D721Med (cell line): ENCODE data around the gene GABRB1.

Source experiments
- DNase-seq: peaks from one replicate; pipeline ENCODE4 v3.0.0; 2011; ENCODE audit warnings: low spot score; ENCODE audit not compliant: insufficient read length
- FAIRE-seq: peaks from 2 replicates; lab custom pipeline; 2011; peaks lifted over from hg19 to GRCh38; lab: Jason Lieb, UNC
- TF ChIP-seq, protein P1 (sequence below): IDR thresholded peaks from 2 replicates; pipeline ENCODE4 v1.5.1; 2012; ENCODE audit warnings: mild to moderate bottlenecking, control low read depth; ENCODE audit not compliant: insufficient read depth; ENCODE audit errors: missing control alignments

Gene GABRB1

DNA sequence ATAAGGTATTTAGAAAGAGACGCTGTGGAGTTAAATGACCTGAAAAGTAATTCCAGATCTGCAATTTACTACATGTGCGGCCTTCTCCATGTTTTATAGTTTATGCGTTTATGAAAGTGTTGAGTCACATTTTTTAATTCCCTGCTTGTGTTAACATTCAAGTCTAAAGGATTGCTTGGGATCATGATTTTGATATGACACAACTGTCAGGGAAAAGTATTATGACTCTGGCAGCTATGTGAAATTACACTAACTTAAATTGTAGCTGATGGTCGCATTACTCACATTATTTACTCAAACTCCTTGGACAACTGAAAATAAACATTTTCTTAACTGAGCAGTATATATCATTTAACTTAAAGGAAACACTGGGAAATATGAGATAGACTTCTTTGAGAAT lies 14.3 kb upstream of the GABRB1 start:
- FAIRE-seq (no peak), DNase-seq (no peak)
- TF ChIP-seq, protein P1, sequence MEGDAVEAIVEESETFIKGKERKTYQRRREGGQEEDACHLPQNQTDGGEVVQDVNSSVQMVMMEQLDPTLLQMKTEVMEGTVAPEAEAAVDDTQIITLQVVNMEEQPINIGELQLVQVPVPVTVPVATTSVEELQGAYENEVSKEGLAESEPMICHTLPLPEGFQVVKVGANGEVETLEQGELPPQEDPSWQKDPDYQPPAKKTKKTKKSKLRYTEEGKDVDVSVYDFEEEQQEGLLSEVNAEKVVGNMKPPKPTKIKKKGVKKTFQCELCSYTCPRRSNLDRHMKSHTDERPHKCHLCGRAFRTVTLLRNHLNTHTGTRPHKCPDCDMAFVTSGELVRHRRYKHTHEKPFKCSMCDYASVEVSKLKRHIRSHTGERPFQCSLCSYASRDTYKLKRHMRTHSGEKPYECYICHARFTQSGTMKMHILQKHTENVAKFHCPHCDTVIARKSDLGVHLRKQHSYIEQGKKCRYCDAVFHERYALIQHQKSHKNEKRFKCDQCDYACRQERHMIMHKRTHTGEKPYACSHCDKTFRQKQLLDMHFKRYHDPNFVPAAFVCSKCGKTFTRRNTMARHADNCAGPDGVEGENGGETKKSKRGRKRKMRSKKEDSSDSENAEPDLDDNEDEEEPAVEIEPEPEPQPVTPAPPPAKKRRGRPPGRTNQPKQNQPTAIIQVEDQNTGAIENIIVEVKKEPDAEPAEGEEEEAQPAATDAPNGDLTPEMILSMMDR = no peak

- no peak for DNase-seq
- no peak for FAIRE-seq
- TF ChIP-seq, protein P1 = no peak
Measured at GRCh38 chr4:47017494-47017893, 13.9 kb upstream of the GABRB1 start.

- TF ChIP-seq, protein P1 = no peak
- FAIRE-seq (no peak), DNase-seq (no peak)
Measured at GRCh38 chr4:47031751-47032404, 511 bp downstream of the GABRB1 start.

GRCh38 chr4:47032405-47033106 lies 1.2 kb downstream of the GABRB1 start:
- peak; percentile 32 for DNase-seq
- no peak for FAIRE-seq
- TF ChIP-seq, protein P1 = peak; percentile 81

DNA sequence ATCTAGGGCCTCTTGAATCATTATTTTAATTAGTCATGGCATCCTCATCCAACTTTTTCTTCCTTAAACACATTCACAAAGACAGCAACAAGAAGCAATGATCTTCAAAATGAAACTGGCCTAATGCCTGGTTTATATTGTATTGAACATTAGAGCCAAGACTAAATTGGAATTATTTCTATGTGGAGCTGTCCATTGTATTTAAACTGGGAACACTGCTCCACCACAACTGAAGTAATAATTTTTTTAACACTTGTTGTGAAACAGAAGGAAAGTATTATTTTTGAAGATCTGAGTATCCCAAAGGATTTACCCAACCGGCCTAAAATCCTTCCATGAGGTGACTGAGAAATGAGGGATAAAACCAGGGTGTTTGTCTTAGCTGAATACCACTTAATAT lies 6.9 kb downstream of the GABRB1 start:
- TF ChIP-seq, protein P1 = no peak
- FAIRE-seq (no peak), DNase-seq (no peak)

DNA sequence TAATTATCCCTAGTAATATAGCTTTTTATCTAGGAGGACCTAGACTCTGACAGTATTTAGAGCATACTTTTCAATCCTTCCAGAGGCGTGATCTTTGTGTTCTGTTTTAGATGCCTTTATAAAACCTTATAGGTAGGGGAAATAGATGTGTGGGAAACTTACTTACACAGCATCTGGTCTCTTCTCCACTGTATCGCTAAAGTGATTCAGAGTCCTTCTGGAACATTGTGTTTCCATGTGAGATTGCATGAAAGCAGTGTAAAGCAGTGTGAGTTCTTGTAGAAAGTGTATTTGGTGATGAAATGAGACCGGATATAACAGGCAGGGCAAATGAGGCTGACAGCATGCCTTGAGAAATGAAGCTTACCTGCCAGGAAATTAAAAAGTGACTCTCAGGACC lies 9.5 kb downstream of the GABRB1 start:
- no peak for FAIRE-seq
- DNase-seq = no peak
- TF ChIP-seq, protein P1 = no peak

DNA sequence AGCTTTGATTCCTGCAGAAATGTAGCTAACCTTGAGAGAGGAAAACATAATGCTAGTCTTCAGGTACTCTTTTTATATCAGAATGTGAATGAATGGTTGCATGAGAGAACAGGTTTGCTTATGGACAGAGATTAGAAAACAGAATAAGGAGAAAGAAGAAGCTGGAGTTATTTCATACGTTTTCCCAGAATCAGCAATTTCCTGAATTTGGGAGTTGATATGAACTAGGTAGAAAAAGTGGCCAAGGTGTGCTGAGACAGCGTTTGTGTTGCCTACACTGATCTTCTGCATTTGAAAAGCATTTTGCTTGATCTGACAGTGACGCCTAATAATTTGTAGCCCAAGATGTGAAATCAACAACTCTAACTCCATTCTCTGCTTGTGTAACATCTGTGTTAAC lies 12.5 kb downstream of the GABRB1 start:
- FAIRE-seq = no peak

More for the DNA sequence above, 12.5 kb downstream of the GABRB1 start:
- no peak for DNase-seq
- TF ChIP-seq, protein P1 = no peak
